ENCODE results near the gene TOX3. TPM values are rescaled to one million over a fixed set of nuclear protein-coding genes. Genes with fewer than 3 reads are reported as not detected.

Gene TOX3
- total and polyA plus RNA-seq, 2 of the 8 experiments (the other 6 are each of a cell fraction or from before 2014, with no cell fraction given) = 16.7 to 31.2 TPM

DNA sequence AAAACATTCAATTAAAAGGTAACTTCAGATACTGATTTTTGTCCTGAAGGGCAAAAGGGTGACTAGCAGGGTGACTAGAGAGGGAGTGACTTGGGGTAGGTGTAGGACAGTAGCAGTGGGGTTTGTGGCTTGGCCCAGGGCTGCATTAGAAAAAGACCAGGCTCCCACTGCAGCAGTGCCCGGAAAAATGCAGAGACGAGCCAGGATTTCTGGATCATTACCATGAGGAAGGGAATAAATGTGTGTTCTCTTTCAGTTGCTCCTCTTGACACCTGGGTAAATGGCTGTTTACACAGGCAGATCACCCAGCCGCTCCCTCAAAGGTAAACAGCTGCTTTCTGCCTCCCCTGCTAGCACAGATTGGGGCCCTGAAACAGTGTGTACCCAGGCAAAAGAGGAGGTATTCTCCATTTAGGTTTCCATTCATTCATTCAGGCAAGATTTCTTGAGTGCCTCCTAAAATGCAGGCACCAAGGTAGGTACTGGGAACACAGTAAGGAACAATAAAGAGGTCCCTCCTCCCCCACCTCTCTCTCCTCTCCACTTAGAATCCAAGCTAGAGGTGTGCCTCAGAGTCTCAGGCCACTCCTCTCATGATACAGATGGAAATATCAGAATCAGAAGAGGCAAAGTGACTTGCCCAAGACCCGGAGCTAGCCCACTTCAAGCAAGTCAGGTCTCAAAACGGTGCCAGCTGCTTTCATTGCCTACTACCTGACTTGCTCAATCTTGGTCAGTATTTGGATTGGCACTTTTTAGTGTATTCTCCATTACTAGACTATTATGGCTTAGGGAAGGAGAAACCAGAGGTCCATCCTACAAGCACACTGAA, 15.2 kb upstream of the TOX3 start:
- FAIRE-seq = no peak
- 0 out of 2 replicates have a peak overlapping the region, but pooled peaks have one; percentile 22 for H2BK15ac ChIP-seq (ENCODE audit: low read length)
- H3K79me1 ChIP-seq (ENCODE audit: low read depth, low read length) = no peaks in the 10 kb centered on the region
- no peak overlapping the region for H2BK20ac ChIP-seq (ENCODE audit: low read length)
- H2AFZ ChIP-seq (ENCODE audit: low read length) = peak overlapping the region; percentile 82
- no peak for DNase-seq (ENCODE audit: low read depth in 1 of 2, low spot score in 2 of 2)
- H2AK5ac ChIP-seq (ENCODE audit: low read depth, low read length) = no peak overlapping the region
- no peak overlapping the region for H2BK5ac ChIP-seq (ENCODE audit: low read depth, low read length)
- H3K14ac ChIP-seq (ENCODE audit: insufficient read length) = no peak overlapping the region
- H3K9ac ChIP-seq (replicated peaks in 1 of 4; ENCODE audit: extremely low read depth in 1 of 4, low read depth in 3 of 4, low read length in 3 of 4) = no peak overlapping the region
- peak overlapping the region in 1 of 2 experiments; percentile 24; a peak in 1 of 4 replicates for H3K4me2 ChIP-seq (ENCODE audit: insufficient read depth in 1 of 2, low read depth in 2 of 2, low read length in 2 of 2)
- no peak overlapping the region for H4K91ac ChIP-seq (replicated peaks; ENCODE audit: insufficient read length, low read length)
- CTCF ChIA-PET (ENCODE audit: partially characterized antibody) = interaction anchor here (1.0 to 1.6 kb wide), 2 partner anchors 14 to 352 kb away, joined by 3 to 4 read pairs; no protein-coding TSS in a partner anchor
- no peaks in the 10 kb centered on the region for H3K23me2 ChIP-seq (ENCODE audit: low read depth, low read length)
- H4K8ac ChIP-seq (ENCODE audit: extremely low read depth, insufficient read depth, low read length) = no peak overlapping the region
- H3K4me1 ChIP-seq (replicated peaks in 1 of 4; ENCODE audit: control insufficient read depth in 3 of 4, insufficient read depth in 4 of 4, low read length in 3 of 4) = peaks cover 4 to 6% (median 6%) of the 10 kb centered on the region in 4 experiments; a peak in 5 of 7 replicates
- H3K4ac ChIP-seq (replicated peaks; ENCODE audit: insufficient read length, low read depth, low read length) = no peak overlapping the region
- H3K23ac ChIP-seq (ENCODE audit: insufficient read length) = no peak overlapping the region
- H2BK12ac ChIP-seq (ENCODE audit: low read depth, low read length) = no peak overlapping the region
- H3K79me2 ChIP-seq (ENCODE audit: control insufficient read depth in 1 of 2, insufficient read depth in 2 of 2, low read length in 2 of 2) = no peaks in the 10 kb centered on the region
- no peak overlapping the region for H3K4me3 ChIP-seq (ENCODE audit: extremely low read depth in 1 of 4, insufficient read depth in 2 of 4, low read depth in 3 of 4, low read length in 4 of 4)
- no peaks in the 10 kb centered on the region for H3K9me3 ChIP-seq (ENCODE audit: insufficient read depth in 2 of 2, low read depth in 1 of 2, low read length in 1 of 2)
- POLR2A ChIA-PET (ENCODE audit: partially characterized antibody) = no interaction called here
- no peak overlapping the region for H2BK120ac ChIP-seq (replicated peaks; ENCODE audit: low read depth, low read length)
- no peaks in the 10 kb centered on the region for H3K36me3 ChIP-seq (ENCODE audit: control insufficient read depth in 2 of 4, insufficient read depth in 4 of 4, low read length in 3 of 4)
- no peaks in the 10 kb centered on the region for H3K27me3 ChIP-seq (replicated peaks in 1 of 4; ENCODE audit: control insufficient read depth in 3 of 4, extremely low read depth in 1 of 4, insufficient read depth in 3 of 4, low read length in 3 of 4)
- H4K5ac ChIP-seq (ENCODE audit: insufficient read length, low read depth, low read length) = no peak overlapping the region
- H3K27ac ChIP-seq (ENCODE audit: low read depth, low read length) = no peak overlapping the region
- no peak overlapping the region for H3K56ac ChIP-seq (replicated peaks; ENCODE audit: insufficient read length, low read depth, low read length)
- H3K18ac ChIP-seq (ENCODE audit: extremely low read depth, low read length) = no peak overlapping the region
- no peaks in the 10 kb centered on the region for H4K20me1 ChIP-seq (replicated peaks in 1 of 2; ENCODE audit: control insufficient read depth in 1 of 2, insufficient read depth in 2 of 2, low read length in 2 of 2)
- TF ChIP-seq ASH2L (IDR thresholded peaks at IDR 0.05; ENCODE audit: low read length) (no peak), CBX5 (IDR thresholded peaks at IDR 0.05; ENCODE audit: low read depth, low read length) (no peak), RBBP5 (IDR thresholded peaks at IDR 0.05; ENCODE audit: borderline replicate concordance, low read depth, low read length) (no peak), RXRA (IDR thresholded peaks at IDR 0.05; ENCODE audit: insufficient read depth, low read depth, low read length) (no peak), SIX5 (IDR thresholded peaks at IDR 0.05; ENCODE audit: low read depth, low read length) (no peak)
- TF ChIP-seq, protein P1, sequence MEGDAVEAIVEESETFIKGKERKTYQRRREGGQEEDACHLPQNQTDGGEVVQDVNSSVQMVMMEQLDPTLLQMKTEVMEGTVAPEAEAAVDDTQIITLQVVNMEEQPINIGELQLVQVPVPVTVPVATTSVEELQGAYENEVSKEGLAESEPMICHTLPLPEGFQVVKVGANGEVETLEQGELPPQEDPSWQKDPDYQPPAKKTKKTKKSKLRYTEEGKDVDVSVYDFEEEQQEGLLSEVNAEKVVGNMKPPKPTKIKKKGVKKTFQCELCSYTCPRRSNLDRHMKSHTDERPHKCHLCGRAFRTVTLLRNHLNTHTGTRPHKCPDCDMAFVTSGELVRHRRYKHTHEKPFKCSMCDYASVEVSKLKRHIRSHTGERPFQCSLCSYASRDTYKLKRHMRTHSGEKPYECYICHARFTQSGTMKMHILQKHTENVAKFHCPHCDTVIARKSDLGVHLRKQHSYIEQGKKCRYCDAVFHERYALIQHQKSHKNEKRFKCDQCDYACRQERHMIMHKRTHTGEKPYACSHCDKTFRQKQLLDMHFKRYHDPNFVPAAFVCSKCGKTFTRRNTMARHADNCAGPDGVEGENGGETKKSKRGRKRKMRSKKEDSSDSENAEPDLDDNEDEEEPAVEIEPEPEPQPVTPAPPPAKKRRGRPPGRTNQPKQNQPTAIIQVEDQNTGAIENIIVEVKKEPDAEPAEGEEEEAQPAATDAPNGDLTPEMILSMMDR (IDR thresholded peaks at IDR 0.05; ENCODE audit: control extremely low read depth in 1 of 3, insufficient read depth in 1 of 3, low read depth in 1 of 3, low read length in 3 of 3) = no peak
- 82% methylated on average over 5 of the region's 5 CpGs; no CpG with 5 or more reads in 1 of the 2 experiments for WGBS, 2 experiments (ENCODE audit: extremely low coverage in 1 of 2, insufficient coverage in 1 of 2, insufficient read length in 1 of 2, insufficient replicate concordance in 2 of 2, low coverage in 1 of 2, low lambda C conversion rate in 2 of 2, missing lambda C conversion rate in 1 of 2)

Data from H1 (cell line).